Sigmoid colon (tissue), 7 donors: Measurements from ENCODE around the gene NUDCD2. TPM values are rescaled to one million over a fixed set of nuclear protein-coding genes. Genes with fewer than 3 reads are reported as not detected.
"Not testable (repeated sequence)": the region's sequence is repeated elsewhere in the genome, so short reads cannot be mapped to it uniquely, and the experiment has no call there.

Experiments
- DNase-seq: peaks from one replicate; pipeline ENCODE4 v3.0.0-alpha.2; 2019
- H3K27ac ChIP-seq, 4 donors: fragments of 200-600 bp; sonication (generic); one replicate each; pipeline ENCODE4 v1.5.1; 2016 to 2019; ENCODE audit warnings: mild to moderate bottlenecking in 1 of 4
- H3K27me3 ChIP-seq, 3 donors: fragments of 200-600 bp; sonication (generic); one replicate each; pipeline ENCODE4 v1.5.1; 2019; ENCODE audit warnings: mild to moderate bottlenecking in 1 of 3
- H3K36me3 ChIP-seq, 4 donors: fragments of 200-600 bp; sonication (generic); one replicate each; pipeline ENCODE4 v1.5.1; 2016 to 2019
- H3K4me1 ChIP-seq, 4 donors: fragments of 200-600 bp; sonication (generic); one replicate each; pipeline ENCODE4 v1.5.1; 2017 to 2019
- H3K4me3 ChIP-seq, 4 donors: fragments of 200-600 bp; sonication (generic); one replicate each; pipeline ENCODE4 v1.5.1; 2017 to 2019; ENCODE audit warnings: mild to moderate bottlenecking in 2 of 4, moderate library complexity in 1 of 4
- H3K9me3 ChIP-seq, 4 donors: fragments of 200-600 bp in 3 of 4; sonication (generic) in 3 of 4; one replicate each; pipeline versions ENCODE4 v1.5.1 to v1.6.1; 2013 to 2019
- EP300 ChIP-seq, 4 donors: sonication (generic); formaldehyde crosslinking; IDR thresholded peaks; one replicate each; pipeline ENCODE4 v1.6.1; 2017; ENCODE audit warnings: antibody characterized with exemption in 4 of 4
- POLR2A ChIP-seq, 2 donors: fragments of 450-650 bp; IDR thresholded peaks; one replicate each; pipeline ENCODE4 v1.6.1; 2016; ENCODE audit warnings: antibody characterized with exemption in 2 of 2, mild to moderate bottlenecking in 2 of 2, moderate library complexity in 2 of 2
- POLR2AphosphoS5 ChIP-seq, 4 donors: sonication (generic); formaldehyde crosslinking; IDR thresholded peaks; one replicate each; pipeline ENCODE4 v1.6.1; 2017; ENCODE audit warnings: antibody characterized with exemption in 4 of 4
- WGBS, 2 donors: extraction: QIAGEN DNeasy Blood & Tissue Kit; methylation state at CpG; one replicate each; pipeline ENCODE4 v1.1.7; 2013; 5-methylcytosine and 5-hydroxymethylcytosine counted together
- intact Hi-C: fragments of 100-400 bp; cut with DNase I; formaldehyde crosslinking; loops from one replicate; pipeline ENCODE4 v1.15.1; 2023
- polyA plus RNA-seq, 3 donors: library from polyadenylated mRNA; stranded (reverse); fragments of 200-250 nt; gene quantifications; one replicate each; pipeline ENCODE4 v1.2.3, GENCODE V29; 2013
- total RNA-seq, 4 donors: library from RNA; depleted of rRNA; stranded (reverse); fragments of >200 nt; gene quantifications; one replicate each; pipeline ENCODE4 v1.1.0, GENCODE V29; 2016
- TF ChIP-seq, protein P1 (sequence below), 4 experiments: fragments of 450-650 bp in 3 of 4; fragments of 200-600 bp in 1 of 4; IDR thresholded peaks; one replicate each; pipeline ENCODE4 v1.5.1; 2016 to 2019; ENCODE audit warnings: antibody characterized with exemption in 4 of 4, mild to moderate bottlenecking in 3 of 4, moderate library complexity in 2 of 4
- donor health status: healthy with polysubstance abuse.
- donor health status: Bipolar disorder and iron deficiency.
- donor health status: healthy.

Gene NUDCD2
- total and polyA plus RNA-seq, 7 donors = 3.3 to 13.2 (median 8.4) TPM

DNA sequence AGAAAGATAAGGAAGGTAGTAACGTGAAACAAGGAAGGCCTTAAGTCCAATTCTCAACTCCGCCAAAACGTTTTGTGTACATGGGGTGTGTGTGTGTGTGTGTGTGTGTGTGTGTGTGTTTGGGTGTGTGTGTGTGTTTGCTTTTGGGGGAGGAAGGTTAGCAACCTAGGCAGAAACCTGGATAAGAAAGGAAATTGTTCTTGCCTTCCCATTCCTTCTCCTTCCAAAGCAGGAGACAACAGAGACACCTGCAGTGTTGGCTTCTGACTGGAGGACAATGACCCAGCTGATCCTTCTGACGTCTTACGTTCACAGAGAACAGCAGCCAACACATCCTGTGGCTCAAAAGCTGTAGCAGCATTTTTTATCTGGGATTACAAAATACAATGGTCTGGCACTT lies 26.6 kb downstream of the NUDCD2 start:
- no peak for TF ChIP-seq POLR2A (IDR thresholded peaks at IDR 0.05)
- TF ChIP-seq, protein P1, sequence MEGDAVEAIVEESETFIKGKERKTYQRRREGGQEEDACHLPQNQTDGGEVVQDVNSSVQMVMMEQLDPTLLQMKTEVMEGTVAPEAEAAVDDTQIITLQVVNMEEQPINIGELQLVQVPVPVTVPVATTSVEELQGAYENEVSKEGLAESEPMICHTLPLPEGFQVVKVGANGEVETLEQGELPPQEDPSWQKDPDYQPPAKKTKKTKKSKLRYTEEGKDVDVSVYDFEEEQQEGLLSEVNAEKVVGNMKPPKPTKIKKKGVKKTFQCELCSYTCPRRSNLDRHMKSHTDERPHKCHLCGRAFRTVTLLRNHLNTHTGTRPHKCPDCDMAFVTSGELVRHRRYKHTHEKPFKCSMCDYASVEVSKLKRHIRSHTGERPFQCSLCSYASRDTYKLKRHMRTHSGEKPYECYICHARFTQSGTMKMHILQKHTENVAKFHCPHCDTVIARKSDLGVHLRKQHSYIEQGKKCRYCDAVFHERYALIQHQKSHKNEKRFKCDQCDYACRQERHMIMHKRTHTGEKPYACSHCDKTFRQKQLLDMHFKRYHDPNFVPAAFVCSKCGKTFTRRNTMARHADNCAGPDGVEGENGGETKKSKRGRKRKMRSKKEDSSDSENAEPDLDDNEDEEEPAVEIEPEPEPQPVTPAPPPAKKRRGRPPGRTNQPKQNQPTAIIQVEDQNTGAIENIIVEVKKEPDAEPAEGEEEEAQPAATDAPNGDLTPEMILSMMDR (IDR thresholded peaks at IDR 0.05) = no peak
- TF ChIP-seq POLR2AphosphoS5 (IDR thresholded peaks at IDR 0.05) = no peak
- intact Hi-C loops = no loop called here
- no peaks in the 10 kb centered on the region for H3K9me3 ChIP-seq
- peaks cover 0 to 4% (median 3%) of the 10 kb centered on the region in 4 donors for H3K4me1 ChIP-seq
- no peak overlapping the region for H3K27ac ChIP-seq
- H3K4me3 ChIP-seq = no peak overlapping the region
- no peak for DNase-seq
- H3K36me3 ChIP-seq = no peaks in the 10 kb centered on the region
- no peaks in the 10 kb centered on the region for H3K27me3 ChIP-seq
- WGBS, 2 donors = 13 to 50% methylated on average over 5 of the region's 5 CpGs

DNA sequence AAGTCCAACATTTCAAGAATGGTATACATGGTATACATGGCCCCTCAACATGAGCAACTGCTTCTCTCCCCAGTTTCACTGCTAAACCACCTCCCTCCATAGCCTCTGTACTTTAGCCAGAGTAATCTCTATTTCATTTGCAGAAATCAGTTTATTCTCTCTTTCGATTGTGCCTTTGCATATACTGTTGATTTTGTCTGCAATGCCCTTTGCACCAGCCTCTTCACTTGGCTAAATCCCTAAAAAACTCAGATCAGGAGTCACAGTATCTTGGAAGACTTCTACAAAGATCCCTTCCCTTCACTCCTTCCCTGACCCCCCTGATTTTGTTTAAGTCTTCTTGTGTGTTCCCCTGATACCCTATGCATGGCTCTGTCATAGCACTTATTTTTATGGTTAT lies 27.4 kb downstream of the NUDCD2 start:
- 15 to 76% methylated on average over 1 of the region's 1 CpG for whole genome bisulfite sequencing, 2 donors

DNA sequence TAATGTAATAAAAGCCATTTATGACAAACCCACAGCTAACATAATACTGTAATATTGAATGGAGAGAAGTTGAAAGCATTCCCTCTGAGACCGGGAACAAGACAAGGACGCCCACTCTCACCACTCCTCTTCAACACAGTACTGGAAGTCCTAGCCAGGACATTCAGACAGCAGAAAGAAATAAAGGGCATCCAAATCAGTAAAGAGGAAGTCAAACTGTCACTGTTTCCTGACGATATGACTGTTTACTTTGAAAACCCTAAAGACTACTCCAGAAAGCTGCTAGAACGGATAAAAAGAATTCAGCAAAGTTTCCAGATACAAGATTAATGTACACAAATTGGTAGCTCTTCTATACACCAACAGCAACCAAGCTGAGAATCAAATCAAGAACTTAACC lies 33.8 kb downstream of the NUDCD2 start:
- H3K36me3 ChIP-seq, H3K9me3 ChIP-seq, DNase-seq, intact Hi-C loops, H3K27ac ChIP-seq, H3K27me3 ChIP-seq, H3K4me3 ChIP-seq, H3K4me1 ChIP-seq: not testable (repeated sequence)
- 38 to 60% methylated on average over 4 of the region's 4 CpGs for WGBS, 2 donors

More for the DNA sequence above, 27.4 kb downstream of the NUDCD2 start:
- Histone ChIP-seq H3K27ac (no peak overlapping the region), H3K36me3 (no peaks in the 10 kb centered on the region), H3K4me1 (no peaks in the 10 kb centered on the region), H3K27me3 (no peaks in the 10 kb centered on the region), H3K9me3 (no peaks in the 10 kb centered on the region), H3K4me3 (no peak overlapping the region)
- intact Hi-C loops = no loop called here
- DNase-seq = no peak
- no peak for TF ChIP-seq EP300 (IDR thresholded peaks at IDR 0.05)
- TF ChIP-seq POLR2AphosphoS5 (IDR thresholded peaks at IDR 0.05) = no peak
- TF ChIP-seq POLR2A (IDR thresholded peaks at IDR 0.05) = no peak
- TF ChIP-seq, protein P1 (IDR thresholded peaks at IDR 0.05) = no peak

DNA sequence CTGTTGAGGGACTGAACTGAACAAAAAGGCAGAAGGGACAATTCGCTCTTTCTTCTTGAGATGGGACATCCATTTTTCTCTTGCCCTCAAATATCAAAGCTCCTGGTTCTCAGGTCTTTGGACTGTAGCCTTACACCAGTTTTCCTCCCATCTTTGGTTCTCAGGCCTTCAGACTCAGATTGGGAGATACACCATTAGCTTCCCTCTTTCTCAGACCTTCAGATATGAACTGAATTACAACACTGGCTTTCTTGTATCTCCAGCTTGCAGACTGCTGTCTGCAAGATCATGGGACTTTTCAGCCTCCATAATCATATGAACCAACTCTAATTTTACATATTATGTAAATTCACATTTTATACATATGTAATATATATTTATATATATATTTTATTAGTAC lies 35.1 kb downstream of the NUDCD2 start:
- Histone ChIP-seq H3K4me1 (no peaks in the 10 kb centered on the region), H3K9me3 (no peaks in the 10 kb centered on the region), H3K27me3 (no peaks in the 10 kb centered on the region), H3K4me3 (no peak overlapping the region), H3K27ac (no peak overlapping the region), H3K36me3 (no peaks in the 10 kb centered on the region)
- intact Hi-C loops = no loop called here
- no peak for DNase-seq
- WGBS, 2 donors = 93 to 100% methylated on average over 1 of the region's 1 CpG
- TF ChIP-seq, protein P1 (IDR thresholded peaks at IDR 0.05) = no peak
- no peak for TF ChIP-seq EP300 (IDR thresholded peaks at IDR 0.05)
- TF ChIP-seq POLR2AphosphoS5 (IDR thresholded peaks at IDR 0.05) = no peak
- TF ChIP-seq POLR2A (IDR thresholded peaks at IDR 0.05) = no peak

DNA sequence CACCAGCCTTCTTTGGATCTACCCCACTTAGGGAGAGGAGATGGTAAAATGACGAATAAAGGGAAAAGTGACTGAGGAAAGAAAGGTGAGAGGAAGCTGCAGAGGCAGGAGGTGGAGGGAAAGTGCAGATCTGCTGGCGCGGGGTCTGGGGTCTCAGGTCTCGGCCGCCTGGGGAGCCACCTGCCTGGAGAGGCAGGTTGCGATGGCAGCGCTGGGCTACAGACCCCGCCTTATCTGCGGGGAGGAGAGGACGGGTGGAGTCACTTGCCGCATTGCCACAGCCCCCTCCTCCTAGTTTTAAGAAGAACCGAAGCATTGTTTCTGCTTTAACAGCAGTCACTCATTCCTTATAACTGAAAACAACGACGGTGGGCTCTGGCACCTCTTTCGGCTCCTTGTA lies 44.2 kb downstream of the NUDCD2 start:
- H3K9me3 ChIP-seq, H3K4me1 ChIP-seq, H3K36me3 ChIP-seq, intact Hi-C loops, H3K27ac ChIP-seq, H3K4me3 ChIP-seq, DNase-seq: not testable (repeated sequence)
- WGBS, 2 donors = 51 to 81% methylated on average over 15 of the region's 15 CpGs
- peaks cover 0 to 24% (median 12%) of the 10 kb centered on the region in 3 donors for H3K27me3 ChIP-seq

DNA sequence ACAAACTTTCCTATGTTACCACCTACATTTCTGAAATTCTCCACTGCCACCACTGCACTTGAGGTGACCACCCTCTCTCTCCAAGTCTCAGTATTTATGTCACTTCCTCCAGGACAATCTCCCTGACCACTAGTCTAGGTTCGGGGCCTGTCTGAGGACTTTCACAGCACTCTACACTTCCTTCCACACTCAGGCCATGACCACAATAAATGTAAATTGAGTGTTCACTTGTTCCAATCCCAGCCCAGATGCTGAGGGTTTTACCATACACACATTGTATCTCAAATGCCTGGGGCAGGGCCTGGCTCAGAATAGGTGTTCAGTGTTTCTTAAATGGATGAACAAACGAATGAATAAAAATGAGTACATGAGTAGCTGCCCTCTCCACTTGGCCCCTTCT lies 49.4 kb downstream of the NUDCD2 start:
- 76 to 87% methylated on average over 2 of the region's 2 CpGs for WGBS, 2 donors
- TF ChIP-seq, protein P1 (IDR thresholded peaks at IDR 0.05) = no peak
- TF ChIP-seq EP300 (IDR thresholded peaks at IDR 0.05) (no peak), POLR2AphosphoS5 (IDR thresholded peaks at IDR 0.05) (no peak), POLR2A (IDR thresholded peaks at IDR 0.05) (no peak)
- peaks cover 0 to 5% (median 0%) of the 10 kb centered on the region in 4 donors for H3K4me1 ChIP-seq
- H3K27me3 ChIP-seq = peaks cover 0 to 15% (median 12%) of the 10 kb centered on the region in 3 donors
- H3K36me3 ChIP-seq = no peaks in the 10 kb centered on the region
- DNase-seq = no peak
- H3K27ac ChIP-seq = no peak overlapping the region
- H3K9me3 ChIP-seq = no peaks in the 10 kb centered on the region
- no peak overlapping the region for H3K4me3 ChIP-seq
- intact Hi-C loops = no loop called here
